Aortic smooth muscle cell (primary cell): ENCODE data around the gene FGF1. TPM values are rescaled to one million over a fixed set of nuclear protein-coding genes. Genes with fewer than 3 reads are reported as not detected.

Experiments used
- total RNA-seq: library from RNA; depleted of rRNA; stranded (reverse); fragments of >200 nt; gene quantifications from 2 replicates; pipeline ENCODE4 v1.2.3, GENCODE V29; 2014

Gene FGF1
- 8.5 and 12.6 TPM in 2 replicates for total RNA-seq

GRCh38 chr5:142685418-142686209 is at the start of gene FGF1:
Gene FGF1 (minus strand): TSS chr5:142686090. CDS start chr5:142614127, 71,963 bp downstream.

Other genes starting within 250 kb of the FGF1 start
- 3.3 and 3.9 TPM in 2 replicates for gene ARHGAP26, start 84.3 kb upstream of the FGF1 start, total RNA-seq